Activated gamma-delta T cell (primary cell): Measurements from ENCODE around the gene BTRC.

Source experiments
- DNase-seq: peaks from one replicate; lab custom pipeline; 2025; lab: John Stamatoyannopoulos, UW

Gene BTRC

GRCh38 chr10:101567165-101568006 lies 213.4 kb downstream of the BTRC start:
- no peak for DNase-seq

- DNase-seq, result no peak
Measured at GRCh38 chr10:101568054-101568745, 214.2 kb downstream of the BTRC start.

- no peak for DNase-seq
Measured at GRCh38 chr10:101569323-101569621, 215.3 kb downstream of the BTRC start.

- peak; percentile 56 for DNase-seq
Measured at GRCh38 chr10:101569622-101570427, 215.9 kb downstream of the BTRC start.

GRCh38 chr10:101570428-101571270 lies 216.7 kb downstream of the BTRC start:
- DNase-seq, result no peak

GRCh38 chr10:101571271-101571925 lies 217.4 kb downstream of the BTRC start:
- no peak for DNase-seq

- no peak for DNase-seq
Measured at GRCh38 chr10:101572126-101572525, 218.2 kb downstream of the BTRC start.

- DNase-seq, result no peak
Measured at GRCh38 chr10:101572785-101573184, 218.8 kb downstream of the BTRC start.

- no peak for DNase-seq
Measured at GRCh38 chr10:101573885-101574753, 220.2 kb downstream of the BTRC start.

- no peak for DNase-seq
Measured at GRCh38 chr10:101575091-101575490, 221.1 kb downstream of the BTRC start.

- no peak for DNase-seq
Measured at GRCh38 chr10:101575580-101576210, 221.7 kb downstream of the BTRC start.

GRCh38 chr10:101576211-101576863 lies 222.4 kb downstream of the BTRC start:
- DNase-seq, result no peak

- no peak for DNase-seq
Measured at GRCh38 chr10:101577121-101577871, 223.3 kb downstream of the BTRC start.

GRCh38 chr10:101578192-101578591 lies 224.2 kb downstream of the BTRC start:
- no peak for DNase-seq

- no peak for DNase-seq
Measured at GRCh38 chr10:101578803-101579515, 225.0 kb downstream of the BTRC start.

GRCh38 chr10:101579516-101579870 lies 225.5 kb downstream of the BTRC start:
- DNase-seq, result no peak

- DNase-seq, result no peak
Measured at GRCh38 chr10:101580486-101581399, 226.8 kb downstream of the BTRC start.
